GM12891 (cell line): Measurements from ENCODE around the gene INPP5D. TPM values are rescaled to one million over a fixed set of nuclear protein-coding genes. Genes with fewer than 3 reads are reported as not detected.

Experiments
- DNase-seq: peaks from one replicate; pipeline ENCODE4 v3.0.0; 2011; ENCODE audit warnings: low spot score; ENCODE audit not compliant: insufficient read length
- FAIRE-seq: peaks from 2 replicates; lab custom pipeline; 2011; peaks lifted over from hg19 to GRCh38; lab: Jason Lieb, UNC
- PAX5 ChIP-seq: IDR thresholded peaks from 2 replicates; pipeline ENCODE4 v1.6.1; 2011; ENCODE audit warnings: low read length, moderate library complexity, mild to moderate bottlenecking; ENCODE audit not compliant: insufficient read depth, severe bottlenecking
- POLR2A ChIP-seq: IDR thresholded peaks from 2 replicates; pipeline ENCODE4 v1.6.1; 2011; ENCODE audit warnings: low read depth, low read length, control low read depth
- POLR2AphosphoS5 ChIP-seq: IDR thresholded peaks from 2 replicates; pipeline ENCODE4 v1.6.1; 2011; ENCODE audit warnings: low read depth, low read length, control low read depth
- POU2F2 ChIP-seq: IDR thresholded peaks from 2 replicates; pipeline ENCODE4 v1.6.1; 2011; ENCODE audit warnings: low read depth, mild to moderate bottlenecking, control low read depth, low read length, moderate library complexity
- SPI1 ChIP-seq: IDR thresholded peaks from 2 replicates; pipeline ENCODE4 v1.6.1; 2011; ENCODE audit warnings: low read depth, low read length, control low read depth
- TAF1 ChIP-seq: IDR thresholded peaks from 2 replicates; pipeline ENCODE4 v1.6.1; 2011; ENCODE audit warnings: low read depth, low read length, control low read depth
- polyA plus RNA-seq: library from polyadenylated mRNA; unstranded; fragments of >200 nt; gene quantifications from one replicate; pipeline ENCODE4 v1.2.1, GENCODE V29; 2012; ENCODE audit warnings: low read depth, missing spikeins, inconsistent platforms; ENCODE audit not compliant: missing spikeins

INPP5D gene
- 62.2 TPM for polyA plus RNA-seq

DNA sequence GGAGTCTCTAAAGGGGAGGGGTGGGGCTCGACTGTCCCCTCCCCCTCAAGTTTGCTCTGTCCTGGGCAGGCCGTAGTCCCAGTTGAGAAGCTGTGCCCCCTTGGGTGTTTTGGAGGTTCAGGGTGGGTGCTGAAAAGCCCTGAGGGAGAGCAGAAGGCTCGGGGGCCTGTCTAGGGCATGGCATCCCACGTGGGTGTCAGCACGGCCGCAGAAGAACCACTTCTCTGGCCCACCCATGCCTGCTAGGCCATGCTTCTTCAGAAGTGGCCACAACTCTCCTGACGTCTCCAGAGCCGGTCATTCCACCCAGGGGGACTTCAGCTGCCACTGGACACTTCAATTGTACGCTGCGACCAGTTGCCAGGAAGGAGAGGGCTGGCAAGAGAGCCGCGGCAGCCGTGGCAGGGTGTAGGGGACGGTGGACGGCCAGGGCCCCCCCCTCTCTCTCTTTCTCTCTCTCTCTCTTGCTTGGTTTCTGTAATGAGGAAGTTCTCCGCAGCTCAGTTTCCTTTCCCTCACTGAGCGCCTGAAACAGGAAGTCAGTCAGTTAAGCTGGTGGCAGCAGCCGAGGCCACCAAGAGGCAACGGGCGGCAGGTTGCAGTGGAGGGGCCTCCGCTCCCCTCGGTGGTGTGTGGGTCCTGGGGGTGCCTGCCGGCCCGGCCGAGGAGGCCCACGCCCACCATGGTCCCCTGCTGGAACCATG lies at the start of gene INPP5D:
Gene INPP5D (plus strand): TSS at position 546 of the 704 bp plus-strand sequence. CDS start 137 bp downstream, at position 683.
- TF ChIP-seq TAF1, result peak; percentile 92
- 0 out of 2 replicates have a peak, but pooled peaks have one; percentile 29 for TF ChIP-seq POU2F2
- TF ChIP-seq SPI1, result peak; percentile 91
- peak; percentile 92 for TF ChIP-seq POLR2AphosphoS5
- peak; percentile 89 for TF ChIP-seq POLR2A
- no peak for TF ChIP-seq PAX5
- DNase-seq (peak; percentile 75), FAIRE-seq (peak; percentile 73)

DNA sequence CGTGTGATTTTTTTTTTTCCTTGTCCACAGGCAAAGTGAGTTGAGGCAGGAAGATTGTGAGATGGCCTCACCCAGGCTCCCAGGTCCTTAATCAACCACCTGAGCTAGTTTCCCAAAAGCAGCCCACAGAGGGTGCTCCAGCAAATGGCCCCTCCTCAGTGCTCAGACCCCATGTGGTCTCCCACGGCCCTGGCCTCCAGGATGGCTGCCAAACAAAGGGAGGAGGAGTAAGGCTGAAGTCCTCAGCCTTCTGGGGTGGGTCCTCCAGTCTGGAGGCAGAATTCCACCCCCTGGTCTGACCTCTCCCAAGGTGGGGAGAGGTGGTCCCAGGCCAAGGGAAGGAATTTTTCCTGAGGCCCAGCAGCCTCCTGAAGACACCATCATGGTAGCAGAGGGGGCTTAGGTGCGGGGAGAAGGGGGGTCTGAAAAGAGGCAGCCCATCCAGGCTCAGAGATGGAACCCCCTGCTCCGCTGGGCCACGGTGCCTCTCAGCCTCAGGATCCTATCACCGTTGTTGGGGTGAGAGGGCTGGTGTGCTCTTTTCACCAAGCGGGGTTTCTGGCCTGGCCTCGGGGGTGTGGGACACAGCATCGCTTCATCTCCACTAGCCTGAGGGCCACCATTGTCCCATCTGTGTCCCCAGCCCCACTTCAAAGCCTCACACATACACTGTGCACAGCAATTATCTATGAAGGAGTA lies 49.4 kb upstream of the INPP5D start:
- FAIRE-seq (no peak), DNase-seq (no peak)
- no peak for TF ChIP-seq POLR2A
- TF ChIP-seq TAF1, result no peak
- TF ChIP-seq SPI1, result no peak
- no peak for TF ChIP-seq POU2F2
- TF ChIP-seq POLR2AphosphoS5, result no peak
- no peak for TF ChIP-seq PAX5

GRCh38 chr2:233011268-233011650 lies 48.9 kb upstream of the INPP5D start:
- FAIRE-seq (no peak), DNase-seq (no peak)
- TF ChIP-seq POLR2A (no peak), PAX5 (no peak), SPI1 (no peak), POLR2AphosphoS5 (no peak), TAF1 (no peak), POU2F2 (no peak)

GRCh38 chr2:233011702-233012131 lies 48.4 kb upstream of the INPP5D start:
- DNase-seq (no peak), FAIRE-seq (no peak)
- TF ChIP-seq PAX5 (no peak), SPI1 (no peak), POU2F2 (no peak), TAF1 (no peak), POLR2A (no peak), POLR2AphosphoS5 (no peak)

- DNase-seq (no peak), FAIRE-seq (peak; percentile 56)
- no peak for TF ChIP-seq POLR2AphosphoS5
- no peak for TF ChIP-seq PAX5
- no peak for TF ChIP-seq POU2F2
- no peak for TF ChIP-seq POLR2A
- TF ChIP-seq SPI1, result no peak
- no peak for TF ChIP-seq TAF1
Observed at GRCh38 chr2:233012301-233012971, 47.7 kb upstream of the INPP5D start.

- DNase-seq (no peak), FAIRE-seq (no peak)
- TF ChIP-seq PAX5 (no peak), POU2F2 (no peak), TAF1 (no peak), POLR2AphosphoS5 (no peak), POLR2A (no peak), SPI1 (no peak)
Observed at GRCh38 chr2:233013027-233013461, 47.1 kb upstream of the INPP5D start, which contains the start of gene NGEF. Gene NGEF (minus strand): TSS chr2:233013256. CDS start chr2:232974890, 38,366 bp downstream.

DNA sequence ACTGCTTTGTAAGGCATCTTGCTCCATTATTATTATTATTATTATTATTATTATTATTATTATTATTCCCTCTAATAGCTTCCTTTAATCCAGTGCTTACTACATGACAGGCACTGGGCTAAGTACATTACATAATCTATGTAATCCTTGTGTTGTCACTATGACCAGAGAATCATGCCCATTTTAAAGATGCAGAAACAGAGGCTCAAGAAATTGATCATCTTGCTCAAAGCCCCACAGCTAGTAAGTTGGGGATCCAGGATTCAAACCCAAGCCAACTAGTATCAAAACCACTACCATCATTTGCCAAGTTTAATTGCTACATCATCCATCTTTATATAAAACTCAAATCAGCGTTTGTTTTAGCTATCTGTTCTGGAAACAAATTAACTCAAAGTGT lies 46.5 kb upstream of the INPP5D start:
- DNase-seq, result no peak
- no peak for FAIRE-seq
- TF ChIP-seq TAF1 (no peak), PAX5 (no peak), POU2F2 (no peak), SPI1 (no peak), POLR2AphosphoS5 (no peak), POLR2A (no peak)

GRCh38 chr2:233015019-233015645 lies 45.0 kb upstream of the INPP5D start:
- DNase-seq, result no peak
- no peak for TF ChIP-seq POU2F2
- TF ChIP-seq SPI1, result no peak
- TF ChIP-seq TAF1, result no peak
- TF ChIP-seq PAX5, result no peak
- TF ChIP-seq POLR2A, result no peak
- TF ChIP-seq POLR2AphosphoS5, result no peak
- peak; percentile 69 for FAIRE-seq
